Measurements from ENCODE around the gene PSD2. TPM values are rescaled to one million over a fixed set of nuclear protein-coding genes. Genes with fewer than 3 reads are reported as not detected.

The PSD2 gene
- total RNA-seq, 1 donor from 2014 or later: 0.14 TPM

DNA sequence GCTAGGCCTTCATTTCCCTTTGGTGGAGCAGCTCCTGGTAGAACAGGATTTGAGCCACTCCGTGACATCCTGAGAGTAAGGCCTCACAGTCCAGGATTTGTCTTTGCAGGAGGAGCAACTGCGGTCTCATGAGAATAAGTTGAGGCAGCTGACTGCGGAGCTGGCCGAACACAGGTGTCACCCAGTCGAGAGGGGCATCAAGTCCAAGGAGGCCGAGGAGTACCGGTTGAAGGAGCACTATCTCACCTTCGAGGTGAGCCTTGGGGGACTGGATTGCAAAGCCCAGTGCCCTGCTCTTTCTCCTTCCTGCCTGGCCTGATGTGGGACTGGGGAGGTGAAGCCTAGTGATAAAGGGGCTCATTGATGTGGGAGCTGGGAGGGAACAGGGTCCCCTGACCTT is 44.3 kb downstream of the PSD2 start:
- TF ChIP-seq, protein P1, sequence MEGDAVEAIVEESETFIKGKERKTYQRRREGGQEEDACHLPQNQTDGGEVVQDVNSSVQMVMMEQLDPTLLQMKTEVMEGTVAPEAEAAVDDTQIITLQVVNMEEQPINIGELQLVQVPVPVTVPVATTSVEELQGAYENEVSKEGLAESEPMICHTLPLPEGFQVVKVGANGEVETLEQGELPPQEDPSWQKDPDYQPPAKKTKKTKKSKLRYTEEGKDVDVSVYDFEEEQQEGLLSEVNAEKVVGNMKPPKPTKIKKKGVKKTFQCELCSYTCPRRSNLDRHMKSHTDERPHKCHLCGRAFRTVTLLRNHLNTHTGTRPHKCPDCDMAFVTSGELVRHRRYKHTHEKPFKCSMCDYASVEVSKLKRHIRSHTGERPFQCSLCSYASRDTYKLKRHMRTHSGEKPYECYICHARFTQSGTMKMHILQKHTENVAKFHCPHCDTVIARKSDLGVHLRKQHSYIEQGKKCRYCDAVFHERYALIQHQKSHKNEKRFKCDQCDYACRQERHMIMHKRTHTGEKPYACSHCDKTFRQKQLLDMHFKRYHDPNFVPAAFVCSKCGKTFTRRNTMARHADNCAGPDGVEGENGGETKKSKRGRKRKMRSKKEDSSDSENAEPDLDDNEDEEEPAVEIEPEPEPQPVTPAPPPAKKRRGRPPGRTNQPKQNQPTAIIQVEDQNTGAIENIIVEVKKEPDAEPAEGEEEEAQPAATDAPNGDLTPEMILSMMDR (IDR thresholded peaks at IDR 0.05; ENCODE audit: unreplicated experiment): no peak
- no peaks in the 10 kb centered on the region for H3K9me3 Mint-ChIP-seq (ENCODE audit: low read depth)
- no peak overlapping the region for H3K27ac Mint-ChIP-seq
- H3K4me3 Mint-ChIP-seq (ENCODE audit: low read depth): no peak overlapping the region
- H3K36me3 Mint-ChIP-seq (ENCODE audit: insufficient read depth): no peaks in the 10 kb centered on the region
- no peak for DNase-seq (ENCODE audit: low spot score, unreplicated experiment)
- peaks cover 59% of the 10 kb centered on the region for H3K27me3 Mint-ChIP-seq
- no peaks in the 10 kb centered on the region for H3K4me1 Mint-ChIP-seq (ENCODE audit: low read depth)

DNA sequence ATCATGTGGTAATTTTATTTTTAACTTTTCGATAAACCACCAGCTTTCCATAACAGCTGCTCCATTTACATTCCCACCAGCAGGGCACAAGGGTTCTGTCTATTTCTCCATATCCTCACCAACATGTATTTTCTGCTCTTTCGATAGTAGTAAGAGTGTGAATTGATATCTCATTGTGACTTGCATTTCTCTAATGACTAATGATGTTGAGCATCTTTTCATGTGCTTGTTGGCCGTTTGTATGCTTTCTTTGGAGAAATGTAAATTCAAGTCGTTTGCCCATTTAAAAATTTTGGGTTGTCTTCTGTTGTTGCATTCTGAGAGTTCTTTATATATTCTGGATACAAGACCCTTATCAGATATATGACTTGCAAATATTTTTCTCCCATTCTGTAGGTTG is 45.9 kb downstream of the PSD2 start:
- H3K27me3 Mint-ChIP-seq: peaks cover 64% of the 10 kb centered on the region
- H3K27ac Mint-ChIP-seq: no peak overlapping the region
- H3K4me1 Mint-ChIP-seq (ENCODE audit: low read depth): no peaks in the 10 kb centered on the region
- TF ChIP-seq, protein P1 (IDR thresholded peaks at IDR 0.05; ENCODE audit: unreplicated experiment): no peak
- H3K9me3 Mint-ChIP-seq (ENCODE audit: low read depth): no peaks in the 10 kb centered on the region
- no peak overlapping the region for H3K4me3 Mint-ChIP-seq (ENCODE audit: low read depth)
- no peaks in the 10 kb centered on the region for H3K36me3 Mint-ChIP-seq (ENCODE audit: insufficient read depth)
- no peak for DNase-seq (ENCODE audit: low spot score, unreplicated experiment)

DNA sequence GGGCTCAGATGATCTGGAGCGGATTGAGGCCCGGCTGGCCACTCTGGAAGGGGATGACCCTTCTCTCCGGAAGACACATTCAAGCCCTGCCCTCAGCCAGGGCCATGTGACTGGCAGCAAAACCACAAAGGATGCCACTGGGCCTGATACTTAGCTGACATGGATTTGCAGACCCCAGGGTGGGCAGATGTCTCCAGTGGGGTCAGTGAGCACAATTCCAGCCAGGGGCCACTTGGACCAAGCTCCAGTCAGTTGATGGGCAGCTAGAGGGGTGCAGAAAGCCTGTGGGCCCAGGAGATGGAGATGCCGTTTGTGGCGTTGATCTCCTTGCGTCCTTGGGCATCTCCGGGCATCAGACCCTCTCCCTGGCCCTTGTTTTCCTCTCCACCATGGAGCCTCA is 46.7 kb downstream of the PSD2 start:
- Mint-ChIP-seq H3K27ac (no peak overlapping the region), H3K27me3 (peaks cover 70% of the 10 kb centered on the region), H3K4me1 (ENCODE audit: low read depth) (no peaks in the 10 kb centered on the region), H3K9me3 (ENCODE audit: low read depth) (no peaks in the 10 kb centered on the region), H3K36me3 (ENCODE audit: insufficient read depth) (no peaks in the 10 kb centered on the region), H3K4me3 (ENCODE audit: low read depth) (no peak overlapping the region)
- TF ChIP-seq, protein P1 (IDR thresholded peaks at IDR 0.05; ENCODE audit: unreplicated experiment): no peak
- DNase-seq (ENCODE audit: low spot score, unreplicated experiment): no peak

DNA sequence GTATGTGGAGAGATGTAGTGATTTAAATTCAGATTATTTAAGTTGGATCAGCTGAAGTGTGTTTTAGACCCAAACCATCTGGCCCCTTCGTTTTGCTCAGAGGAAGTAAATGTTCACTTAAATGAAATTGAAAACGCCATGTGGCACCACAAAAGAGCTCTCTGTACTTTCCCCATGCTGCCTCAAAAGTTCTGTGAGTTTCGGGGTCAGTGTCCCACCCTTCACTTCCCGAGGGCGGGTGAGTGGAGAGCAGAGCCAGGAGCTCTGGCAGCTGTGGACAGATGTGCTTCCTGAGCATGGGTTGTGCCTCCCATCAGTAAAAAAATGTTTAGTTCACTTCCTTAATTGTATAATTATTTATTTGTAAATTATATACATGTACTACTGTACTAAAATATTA is 48.4 kb downstream of the PSD2 start:
- Mint-ChIP-seq H3K4me1 (ENCODE audit: low read depth) (no peaks in the 10 kb centered on the region), H3K27me3 (peaks cover 77% of the 10 kb centered on the region), H3K36me3 (ENCODE audit: insufficient read depth) (no peaks in the 10 kb centered on the region), H3K9me3 (ENCODE audit: low read depth) (no peaks in the 10 kb centered on the region), H3K27ac (no peak overlapping the region), H3K4me3 (ENCODE audit: low read depth) (no peak overlapping the region)
- TF ChIP-seq, protein P1 (IDR thresholded peaks at IDR 0.05; ENCODE audit: unreplicated experiment): no peak
- DNase-seq (ENCODE audit: low spot score, unreplicated experiment): no peak

DNA sequence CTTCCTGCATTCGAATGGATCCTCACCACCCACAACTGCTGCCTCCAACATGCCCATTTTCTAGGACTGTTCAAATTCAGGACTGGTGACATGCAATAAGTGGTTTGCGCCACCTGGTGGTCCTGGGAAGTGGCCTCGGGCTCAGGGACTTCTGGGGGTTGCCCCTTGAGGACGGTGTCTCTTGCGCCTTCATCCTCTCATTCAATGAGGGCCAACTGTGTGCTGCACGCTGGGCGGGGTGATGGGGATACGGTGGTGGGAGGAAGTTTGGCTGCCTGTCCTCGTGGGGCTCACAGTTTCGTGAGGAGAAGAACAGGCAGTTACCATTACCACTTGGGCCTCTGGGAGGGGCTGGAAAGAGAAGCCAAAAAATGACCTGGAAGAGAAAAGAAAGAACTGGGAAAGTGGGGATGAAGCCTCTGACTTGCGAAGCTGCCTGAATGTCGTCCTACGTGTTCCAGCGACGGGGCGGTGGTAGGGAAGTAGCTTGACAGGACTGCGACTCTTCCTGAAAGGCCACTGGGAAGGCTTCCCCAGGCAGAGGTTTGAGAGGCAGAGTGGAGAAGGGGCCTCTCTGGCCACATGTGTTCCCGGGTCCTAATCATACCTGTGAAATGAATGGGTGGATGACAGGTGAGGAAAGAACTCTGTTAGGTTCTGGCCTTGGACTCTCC is 49.0 kb downstream of the PSD2 start:
- H3K4me3 Mint-ChIP-seq (ENCODE audit: low read depth): no peak overlapping the region
- no peaks in the 10 kb centered on the region for H3K9me3 Mint-ChIP-seq (ENCODE audit: low read depth)
- H3K4me1 Mint-ChIP-seq (ENCODE audit: low read depth): no peaks in the 10 kb centered on the region
- no peaks in the 10 kb centered on the region for H3K36me3 Mint-ChIP-seq (ENCODE audit: insufficient read depth)
- peak; percentile 72 for DNase-seq (ENCODE audit: low spot score, unreplicated experiment)
- TF ChIP-seq, protein P1 (IDR thresholded peaks at IDR 0.05; ENCODE audit: unreplicated experiment): peak; percentile 93
- peaks cover 80% of the 10 kb centered on the region for H3K27me3 Mint-ChIP-seq
- H3K27ac Mint-ChIP-seq: peak overlapping the region; percentile 56
